PC-3 (cell line): ENCODE data around the gene KLHDC9. TPM values are rescaled to one million over a fixed set of nuclear protein-coding genes. Genes with fewer than 3 reads are reported as not detected.

ENCODE experiments used
- ATAC-seq: fragments of 200-7000 bp; cut with Tn5 transposase; 2 replicates; pipeline ENCODE4 v1.9.1; 2020; ENCODE audit warnings: mild to moderate bottlenecking, moderate library complexity
- BruUV-seq: library from RNA; stranded (reverse); fragments of 400-500 nt; replicated peaks from 2 replicates; lab custom pipeline; 2021; lab: Mats Ljungman, UMichigan
- CTCF ChIA-PET: fragments of 300-600 bp; sonication (Branson Sonifier 250); formaldehyde crosslinking; loops from one replicate; lab custom pipeline; 2022; ENCODE audit warnings: antibody characterized with exemption; lab: Charles Lee
- POLR2A ChIA-PET: fragments of 300-600 bp; sonication (Branson Sonifier 250); formaldehyde crosslinking; loops from one replicate; lab custom pipeline; 2022; ENCODE audit warnings: antibody characterized with exemption; ENCODE audit not compliant: unreplicated experiment; lab: Charles Lee
- DNase-seq: peaks from one replicate; pipeline ENCODE4 v3.0.0-alpha.2; 2015
- H2AFZ ChIP-seq: fragments of 300-600 bp; sonication (generic); 2 replicates; pipeline ENCODE4 v1.6.0; 2016; ENCODE audit warnings: antibody characterized with exemption, low read length
- H3F3A ChIP-seq: fragments of 300-600 bp; sonication (generic); one replicate; pipeline ENCODE4 v1.6.0; 2017; ENCODE audit warnings: antibody characterized with exemption, low read length, control low read depth, mild to moderate bottlenecking; ENCODE audit not compliant: unreplicated experiment
- H3K27ac ChIP-seq: fragments of 300-600 bp; sonication (generic); 2 replicates; pipeline ENCODE4 v1.5.1; 2016; ENCODE audit warnings: mild to moderate bottlenecking, low read length
- H3K27me3 ChIP-seq: fragments of 300-600 bp; sonication (generic); 2 replicates; pipeline ENCODE4 v1.6.1; 2016; ENCODE audit warnings: low read length, mixed read lengths
- H3K36me3 ChIP-seq: fragments of 300-600 bp; sonication (generic); 2 replicates; pipeline ENCODE4 v1.6.1; 2016; ENCODE audit warnings: low read depth, mixed run types, low read length, mixed read lengths
- H3K4me1 ChIP-seq: fragments of 300-600 bp; sonication (generic); 2 replicates; pipeline ENCODE4 v1.5.1; 2016; ENCODE audit warnings: low read length; ENCODE audit not compliant: insufficient read depth
- H3K4me2 ChIP-seq: fragments of 300-600 bp; sonication (generic); 2 replicates; pipeline ENCODE4 v1.6.0; 2016; ENCODE audit warnings: low read length
- H3K4me3 ChIP-seq: fragments of 300-600 bp; sonication (generic); 2 replicates; pipeline ENCODE4 v1.5.1; 2016; ENCODE audit warnings: mild to moderate bottlenecking, low read length, mixed read lengths
- H3K79me2 ChIP-seq: fragments of 300-600 bp; sonication (generic); 2 replicates; pipeline ENCODE4 v1.6.1; 2017; ENCODE audit warnings: low read length, mixed read lengths
- H3K9ac ChIP-seq: fragments of 300-600 bp; sonication (generic); 2 replicates; pipeline ENCODE4 v1.6.0; 2016; ENCODE audit warnings: mild to moderate bottlenecking, low read length
- H3K9me2 ChIP-seq: fragments of 300-600 bp; sonication (generic); replicated peaks from 2 replicates; pipeline ENCODE4 v1.6.1; 2016; ENCODE audit warnings: mixed run types, low read length, mixed read lengths
- H3K9me3 ChIP-seq: fragments of 300-600 bp; sonication (generic); 2 replicates; pipeline ENCODE4 v1.6.1; 2016; ENCODE audit warnings: low read length, mixed read lengths
- H4K20me1 ChIP-seq: fragments of 300-600 bp; sonication (generic); 2 replicates; pipeline ENCODE4 v1.6.1; 2016; ENCODE audit warnings: low read length, mixed read lengths
- CTCF ChIP-seq: fragments of 300-600 bp; sonication (generic); conservative IDR thresholded peaks from 2 replicates; pipeline ENCODE4 v1.5.1; 2017; ENCODE audit warnings: antibody characterized with exemption, low read depth, mild to moderate bottlenecking, low read length
- EZH2 ChIP-seq: fragments of 300-600 bp; sonication (generic); IDR thresholded peaks from one replicate; pipeline ENCODE4 v1.6.1; 2017; ENCODE audit warnings: antibody characterized with exemption, mild to moderate bottlenecking, low read length; ENCODE audit not compliant: unreplicated experiment
- EZH2phosphoT487 ChIP-seq: fragments of 300-600 bp; sonication (generic); IDR thresholded peaks from 2 replicates; pipeline ENCODE4 v1.6.1; 2018; ENCODE audit warnings: mild to moderate bottlenecking, antibody characterized with exemption, low read length, borderline replicate concordance
- intact Hi-C: fragments of 100-400 bp; cut with micrococcal nuclease; formaldehyde crosslinking; loops from 2 replicates; pipeline ENCODE4 v1.9.0; 2023
- total RNA-seq: library from RNA; depleted of rRNA; stranded (reverse); fragments of >200 nt; gene quantifications from 2 replicates; pipeline ENCODE4 v1.2.3, GENCODE V29; 2014

Gene KLHDC9
- total RNA-seq, 1 experiment from 2014 or later, result 3.2 TPM

GRCh38 chr1:161051219-161051618 is 46.9 kb upstream of the KLHDC9 start:
- ATAC-seq (no peak), DNase-seq (no peak)
- no peaks in the 10 kb centered on the region for H4K20me1 ChIP-seq
- H3K9ac ChIP-seq, result no peak overlapping the region
- H3K79me2 ChIP-seq, result no peaks in the 10 kb centered on the region
- H3K4me1 ChIP-seq, result peaks cover 5% of the 10 kb centered on the region
- H3K27ac ChIP-seq, result no peak overlapping the region
- no peak overlapping the region for H3K4me3 ChIP-seq
- H3K36me3 ChIP-seq, result peaks cover 4% of the 10 kb centered on the region; the same call in 1 of the 2 replicates
- TF ChIP-seq EZH2 (no peak), CTCF (no peak), EZH2phosphoT487 (no peak)
- BruUV-seq, result no TSS peak
- intact Hi-C loops, result no loop called here
- ChIA-PET CTCF (no interaction called here), POLR2A (no interaction called here)
- no peaks in the 10 kb centered on the region for H3K9me2 ChIP-seq
- no peak overlapping the region for H2AFZ ChIP-seq
- peaks cover 6% of the 10 kb centered on the region; the same call in 1 of the 2 replicates for H3K9me3 ChIP-seq
- H3K4me2 ChIP-seq, result no peak overlapping the region
- no peaks in the 10 kb centered on the region for H3K27me3 ChIP-seq
- no peaks in the 10 kb centered on the region for H3F3A ChIP-seq

GRCh38 chr1:161052899-161053298 is 45.3 kb upstream of the KLHDC9 start:
- H3K9me2 ChIP-seq, result no peaks in the 10 kb centered on the region
- CTCF ChIA-PET, result no interaction called here
- no peaks in the 10 kb centered on the region for H3K27me3 ChIP-seq
- no peak overlapping the region for H3K4me3 ChIP-seq
- no peaks in the 10 kb centered on the region for H3K79me2 ChIP-seq
- no peak overlapping the region for H3K9ac ChIP-seq
- H3K36me3 ChIP-seq, result no peaks in the 10 kb centered on the region
- H3K9me3 ChIP-seq, result no peaks in the 10 kb centered on the region
- H3K4me2 ChIP-seq, result no peak overlapping the region
- POLR2A ChIA-PET, result no interaction called here
- H3K27ac ChIP-seq, result no peak overlapping the region
- no peaks in the 10 kb centered on the region for H3F3A ChIP-seq
- DNase-seq (no peak), ATAC-seq (no peak)
- no peaks in the 10 kb centered on the region for H3K4me1 ChIP-seq
- no peaks in the 10 kb centered on the region for H4K20me1 ChIP-seq
- BruUV-seq, result no TSS peak
- no peak overlapping the region for H2AFZ ChIP-seq
- intact Hi-C loops, result no loop called here
- TF ChIP-seq CTCF (no peak), EZH2phosphoT487 (no peak), EZH2 (no peak)

GRCh38 chr1:161054232-161054631 is 43.9 kb upstream of the KLHDC9 start:
- H3K27ac ChIP-seq, result no peak overlapping the region
- H3K4me3 ChIP-seq, result no peak overlapping the region
- H4K20me1 ChIP-seq, result no peaks in the 10 kb centered on the region
- no peak overlapping the region for H3K4me2 ChIP-seq
- ChIA-PET CTCF (no interaction called here), POLR2A (no interaction called here)
- no peaks in the 10 kb centered on the region for H3F3A ChIP-seq
- ATAC-seq (no peak), DNase-seq (no peak)
- H3K36me3 ChIP-seq, result no peaks in the 10 kb centered on the region
- no peaks in the 10 kb centered on the region for H3K9me3 ChIP-seq
- no peaks in the 10 kb centered on the region for H3K4me1 ChIP-seq
- H3K27me3 ChIP-seq, result no peaks in the 10 kb centered on the region
- intact Hi-C loops, result no loop called here
- no peak overlapping the region for H3K9ac ChIP-seq
- TF ChIP-seq EZH2phosphoT487, result no peak
- no peak for TF ChIP-seq EZH2
- no peak for TF ChIP-seq CTCF
- no peaks in the 10 kb centered on the region for H3K9me2 ChIP-seq
- no peaks in the 10 kb centered on the region for H3K79me2 ChIP-seq
- H2AFZ ChIP-seq, result no peak overlapping the region
- BruUV-seq, result no TSS peak
